RWPE1 (cell line): ENCODE data around the gene SPATA45.

Experiments used
- CTCF ChIA-PET: fragments of 350-600 bp; sonication (Branson Sonifier 250); formaldehyde crosslinking; extraction: SDS; loops from one replicate; lab custom pipeline; 2021; lab: Yijun Ruan, JAX
- POLR2A ChIA-PET: fragments of 400-600 bp; formaldehyde crosslinking; extraction: SDS; loops from one replicate; lab custom pipeline; 2020; ENCODE audit warnings: antibody characterized with exemption; ENCODE audit not compliant: low non-redundant PET; lab: Yijun Ruan, JAX
- DNase-seq: peaks from one replicate; pipeline ENCODE4 v3.0.0; 2012; ENCODE audit warnings: low spot score
- H3K27ac ChIP-seq: fragments of 450-650 bp; 2 replicates; pipeline ENCODE4 v1.5.1; 2017
- TF ChIP-seq, protein P1 (sequence below): fragments of 450-650 bp; conservative IDR thresholded peaks from 2 replicates; pipeline ENCODE4 v1.5.1; 2017; ENCODE audit warnings: low read depth, mild to moderate bottlenecking

The SPATA45 gene

GRCh38 chr1:212805767-212806166 is 41.7 kb downstream of the SPATA45 start:
- TF ChIP-seq, protein P1, sequence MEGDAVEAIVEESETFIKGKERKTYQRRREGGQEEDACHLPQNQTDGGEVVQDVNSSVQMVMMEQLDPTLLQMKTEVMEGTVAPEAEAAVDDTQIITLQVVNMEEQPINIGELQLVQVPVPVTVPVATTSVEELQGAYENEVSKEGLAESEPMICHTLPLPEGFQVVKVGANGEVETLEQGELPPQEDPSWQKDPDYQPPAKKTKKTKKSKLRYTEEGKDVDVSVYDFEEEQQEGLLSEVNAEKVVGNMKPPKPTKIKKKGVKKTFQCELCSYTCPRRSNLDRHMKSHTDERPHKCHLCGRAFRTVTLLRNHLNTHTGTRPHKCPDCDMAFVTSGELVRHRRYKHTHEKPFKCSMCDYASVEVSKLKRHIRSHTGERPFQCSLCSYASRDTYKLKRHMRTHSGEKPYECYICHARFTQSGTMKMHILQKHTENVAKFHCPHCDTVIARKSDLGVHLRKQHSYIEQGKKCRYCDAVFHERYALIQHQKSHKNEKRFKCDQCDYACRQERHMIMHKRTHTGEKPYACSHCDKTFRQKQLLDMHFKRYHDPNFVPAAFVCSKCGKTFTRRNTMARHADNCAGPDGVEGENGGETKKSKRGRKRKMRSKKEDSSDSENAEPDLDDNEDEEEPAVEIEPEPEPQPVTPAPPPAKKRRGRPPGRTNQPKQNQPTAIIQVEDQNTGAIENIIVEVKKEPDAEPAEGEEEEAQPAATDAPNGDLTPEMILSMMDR: no peak
- CTCF ChIA-PET: no interaction called here

DNA sequence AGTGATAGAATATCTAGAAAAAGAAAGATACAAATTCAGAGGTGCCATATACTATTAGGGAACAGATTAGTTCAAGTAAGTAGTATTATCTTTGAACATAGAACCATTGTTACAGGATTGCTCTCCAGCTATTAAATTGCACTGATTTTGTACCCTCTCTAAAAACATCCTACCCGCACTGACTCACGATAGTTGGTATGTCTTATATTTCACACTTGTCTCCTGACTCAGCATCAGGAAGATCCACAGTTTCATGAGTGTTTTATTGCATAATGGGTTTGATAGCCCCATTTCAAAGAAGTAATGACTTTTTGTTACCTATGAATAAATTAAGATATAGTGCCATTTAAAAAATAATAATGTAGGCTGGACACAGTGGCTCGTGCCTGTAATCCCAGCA is 49.8 kb downstream of the SPATA45 start:
- H3K27ac ChIP-seq: no peak overlapping the region
- POLR2A ChIA-PET: no interaction called here
- CTCF ChIA-PET: no interaction called here
- TF ChIP-seq, protein P1: no peak
- DNase-seq: peak; percentile 30

More at GRCh38 chr1:212805767-212806166, 41.7 kb downstream of the SPATA45 start:
- no peak overlapping the region for H3K27ac ChIP-seq
- POLR2A ChIA-PET: no interaction called here
- no peak for DNase-seq

- CTCF ChIA-PET: interaction anchor here (0.5 to 0.6 kb wide), 2 partner anchors 173 to 567 kb away, joined by 3 read pairs; no protein-coding TSS in a partner anchor
- DNase-seq: no peak
- no peak overlapping the region for H3K27ac ChIP-seq
Observed at GRCh38 chr1:212794561-212795014, 52.9 kb downstream of the SPATA45 start.

GRCh38 chr1:212792396-212792908 is 55.0 kb downstream of the SPATA45 start:
- H3K27ac ChIP-seq: peak overlapping the region; percentile 88
- ChIA-PET CTCF (interaction anchor here (0.6 to 0.7 kb wide), 2 partner anchors 40 to 92 kb away, joined by 3 read pairs; no protein-coding TSS in a partner anchor), POLR2A (interaction anchor here (0.6 to 1.0 kb wide), 3 partner anchors 9 to 66 kb away, joined by 4 to 7 read pairs (median 5); partner anchors contain the start of gene FLVCR1)
- TF ChIP-seq, protein P1: no peak
- DNase-seq: no peak

More at GRCh38 chr1:212794561-212795014, 52.9 kb downstream of the SPATA45 start:
- POLR2A ChIA-PET: no interaction called here
- TF ChIP-seq, protein P1: no peak

DNA sequence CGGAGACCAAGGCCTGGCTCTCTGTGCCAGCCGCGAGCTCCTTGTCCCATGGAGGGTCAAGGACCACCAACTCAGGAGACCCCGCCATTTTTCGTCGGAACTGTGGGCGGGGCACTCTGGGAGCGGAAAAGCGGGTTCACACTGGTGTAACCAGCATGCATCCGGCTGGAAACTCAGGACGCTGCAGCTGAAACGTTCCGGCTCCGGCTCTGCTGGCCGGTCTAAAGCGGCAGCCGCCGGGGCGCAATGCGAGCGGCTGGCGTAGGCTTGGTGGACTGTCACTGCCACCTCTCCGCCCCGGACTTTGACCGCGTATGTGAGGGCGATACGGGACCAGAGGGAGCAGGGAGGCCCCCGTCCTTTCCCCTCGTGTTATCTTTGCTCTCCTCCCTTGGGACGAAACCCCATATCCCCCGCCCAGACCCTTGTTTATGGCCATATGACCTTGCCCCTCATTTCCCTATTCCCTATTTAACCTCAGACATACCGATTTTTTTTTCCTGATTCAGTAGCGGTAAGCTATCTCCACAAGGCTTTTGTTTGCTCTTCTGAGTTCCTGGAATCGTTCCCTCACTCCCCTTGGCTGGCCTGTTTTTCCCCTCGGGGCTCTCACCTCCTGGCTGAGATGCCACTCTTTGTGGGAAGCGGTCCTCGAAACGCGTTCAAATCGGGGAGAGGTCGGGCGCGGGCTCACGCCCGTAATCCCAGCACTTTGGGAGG is 55.6 kb downstream of the SPATA45 start, which contains the start of the genes NSL1 and TATDN3:
Gene NSL1, minus strand, starts transcription at position 102 of the 720 bp plus-strand sequence. Its CDS starts 14 bp downstream, at position 88.
Gene TATDN3, plus strand, starts transcription at position 219 of the 720 bp plus-strand sequence. Its CDS starts 28 bp downstream, at position 247.
- H3K27ac ChIP-seq: peak within 1 kb of the TSS; percentile 88
- ChIA-PET CTCF (interaction anchor here (0.5 to 0.7 kb wide), 3 partner anchors 77 to 394 kb away, joined by 3 to 6 read pairs (median 5); no protein-coding TSS in a partner anchor), POLR2A (interaction anchor here (0.7 to 1.0 kb wide), 2 partner anchors 16 to 813 kb away, joined by 3 to 5 read pairs; no protein-coding TSS in a partner anchor)
- TF ChIP-seq, protein P1: no peak
- DNase-seq: peak; percentile 77

DNA sequence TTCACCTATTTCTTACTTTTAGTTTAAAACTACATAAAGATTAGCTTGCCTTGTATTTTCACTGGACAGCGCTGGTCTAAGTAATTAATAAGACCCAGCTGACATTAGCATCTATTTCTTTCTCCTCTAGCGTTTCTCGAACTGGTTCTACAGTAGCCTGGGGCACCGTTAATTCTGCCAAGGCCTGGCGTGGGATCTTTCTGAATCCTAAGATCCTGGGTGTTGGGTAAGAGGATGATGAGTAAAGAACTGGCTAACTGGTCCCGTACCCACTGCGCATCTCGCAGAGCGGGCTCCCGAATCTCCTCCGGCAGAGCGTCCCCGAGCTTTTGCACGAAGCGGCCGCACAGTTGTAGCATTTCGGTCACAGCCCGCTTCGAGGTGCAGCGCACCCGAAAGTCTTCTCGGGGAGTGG is 56.2 kb downstream of the SPATA45 start:
- H3K27ac ChIP-seq: peak overlapping the region; percentile 88
- TF ChIP-seq, protein P1: no peak
- CTCF ChIA-PET: interaction anchor here (0.5 to 0.7 kb wide), 4 partner anchors 76 to 393 kb away, joined by 3 to 6 read pairs (median 4); no protein-coding TSS in a partner anchor
- POLR2A ChIA-PET: interaction anchor here (0.5 to 0.7 kb wide), 3 partner anchors 160 to 814 kb away, joined by 3 read pairs; no protein-coding TSS in a partner anchor
- peak; percentile 76 for DNase-seq
